ENCODE data around the gene BCL2L11. TPM values are rescaled to one million over a fixed set of nuclear protein-coding genes. Genes with fewer than 3 reads are reported as not detected.

BCL2L11 gene
- total RNA-seq, 4 donors from 2014 or later = 8.8 to 41.8 (median 36.1) TPM

DNA sequence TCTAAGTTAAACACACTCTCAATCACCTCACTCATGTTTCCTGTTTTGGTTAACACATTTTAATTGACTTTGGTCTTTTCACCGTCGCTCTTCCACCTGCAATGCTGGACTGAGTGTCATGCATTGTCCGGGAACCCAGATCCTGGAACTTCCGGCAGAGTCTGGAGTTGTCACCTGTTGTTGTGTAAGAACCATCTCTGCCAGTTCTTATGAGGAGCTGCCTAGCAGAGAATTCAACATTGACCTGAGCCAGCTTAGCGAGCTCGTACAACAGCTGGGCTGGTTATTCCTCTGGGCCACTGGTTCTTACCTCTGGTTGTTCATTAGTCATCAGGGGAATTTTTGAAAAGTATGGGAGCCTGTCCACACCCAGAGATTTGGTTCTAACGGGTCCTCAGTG lies 75.7 kb downstream of the BCL2L11 start:
- TF ChIP-seq EP300 (IDR thresholded peaks at IDR 0.05; ENCODE audit: low read depth) = no peak
- Histone ChIP-seq H3K4me3 (no peak overlapping the region), H3K36me3 (no peaks in the 10 kb centered on the region), H3K9me3 (no peaks in the 10 kb centered on the region), H3K27me3 (no peaks in the 10 kb centered on the region), H3K27ac (no peak overlapping the region), H3K4me1 (no peaks in the 10 kb centered on the region)
- WGBS, 2 donors (ENCODE audit: low coverage in 1 of 2) = 84 to 100% methylated on average over 2 to 7 of the region's 7 CpGs
- in situ Hi-C loops (cut with MboI; ENCODE audit: low pct_ligation_motif_present in 1 of 4, low pct_unique_long_range_greater_than_20kb in 1 of 4, low sequenced_read_pairs in 3 of 4) (no loop called here), intact Hi-C loops (cut with DNase I; ENCODE audit: low total_unique reads) (no loop called here)
- DNase-seq = no peak

DNA sequence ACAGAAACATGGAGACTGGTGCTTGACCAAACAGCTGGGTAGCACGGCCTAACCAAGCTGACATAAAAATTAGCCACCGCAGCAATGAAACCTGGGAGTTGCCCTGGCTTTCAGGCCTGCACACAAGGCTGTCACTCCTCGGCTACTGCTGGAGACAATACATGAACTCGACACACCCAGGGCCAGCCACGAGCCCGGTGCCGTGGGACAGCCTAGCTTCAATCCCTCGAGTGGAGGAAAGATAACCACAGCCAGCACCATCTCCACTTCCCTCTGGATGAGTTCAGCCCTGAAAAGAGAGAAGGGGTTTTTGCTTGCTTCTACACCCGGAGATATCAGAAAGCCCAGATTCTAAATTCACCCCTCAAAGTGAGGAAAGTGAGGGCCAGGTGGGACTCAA lies 78.0 kb downstream of the BCL2L11 start:
- no peak overlapping the region for H3K4me3 ChIP-seq
- no peaks in the 10 kb centered on the region for H3K9me3 ChIP-seq
- H3K27me3 ChIP-seq = no peaks in the 10 kb centered on the region
- no peaks in the 10 kb centered on the region for H3K36me3 ChIP-seq
- WGBS, 2 donors (ENCODE audit: low coverage in 1 of 2) = 92% methylated on average over 9 of the region's 9 CpGs; no CpG with 5 or more reads in 1 of the 2 donors
- in situ Hi-C loops (cut with MboI; ENCODE audit: low pct_ligation_motif_present in 1 of 4, low pct_unique_long_range_greater_than_20kb in 1 of 4, low sequenced_read_pairs in 3 of 4) = no loop called here
- TF ChIP-seq EP300 (IDR thresholded peaks at IDR 0.05; ENCODE audit: low read depth) = no peak
- no peak for TF ChIP-seq POLR2A (IDR thresholded peaks at IDR 0.05)
- TF ChIP-seq, protein P1, sequence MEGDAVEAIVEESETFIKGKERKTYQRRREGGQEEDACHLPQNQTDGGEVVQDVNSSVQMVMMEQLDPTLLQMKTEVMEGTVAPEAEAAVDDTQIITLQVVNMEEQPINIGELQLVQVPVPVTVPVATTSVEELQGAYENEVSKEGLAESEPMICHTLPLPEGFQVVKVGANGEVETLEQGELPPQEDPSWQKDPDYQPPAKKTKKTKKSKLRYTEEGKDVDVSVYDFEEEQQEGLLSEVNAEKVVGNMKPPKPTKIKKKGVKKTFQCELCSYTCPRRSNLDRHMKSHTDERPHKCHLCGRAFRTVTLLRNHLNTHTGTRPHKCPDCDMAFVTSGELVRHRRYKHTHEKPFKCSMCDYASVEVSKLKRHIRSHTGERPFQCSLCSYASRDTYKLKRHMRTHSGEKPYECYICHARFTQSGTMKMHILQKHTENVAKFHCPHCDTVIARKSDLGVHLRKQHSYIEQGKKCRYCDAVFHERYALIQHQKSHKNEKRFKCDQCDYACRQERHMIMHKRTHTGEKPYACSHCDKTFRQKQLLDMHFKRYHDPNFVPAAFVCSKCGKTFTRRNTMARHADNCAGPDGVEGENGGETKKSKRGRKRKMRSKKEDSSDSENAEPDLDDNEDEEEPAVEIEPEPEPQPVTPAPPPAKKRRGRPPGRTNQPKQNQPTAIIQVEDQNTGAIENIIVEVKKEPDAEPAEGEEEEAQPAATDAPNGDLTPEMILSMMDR (IDR thresholded peaks at IDR 0.05) = no peak
- TF ChIP-seq POLR2AphosphoS5 (IDR thresholded peaks at IDR 0.05) = no peak
- intact Hi-C loops (cut with DNase I; ENCODE audit: low total_unique reads) = no loop called here
- no peak for DNase-seq
- no peak overlapping the region for H3K27ac ChIP-seq
- no peaks in the 10 kb centered on the region for H3K4me1 ChIP-seq

DNA sequence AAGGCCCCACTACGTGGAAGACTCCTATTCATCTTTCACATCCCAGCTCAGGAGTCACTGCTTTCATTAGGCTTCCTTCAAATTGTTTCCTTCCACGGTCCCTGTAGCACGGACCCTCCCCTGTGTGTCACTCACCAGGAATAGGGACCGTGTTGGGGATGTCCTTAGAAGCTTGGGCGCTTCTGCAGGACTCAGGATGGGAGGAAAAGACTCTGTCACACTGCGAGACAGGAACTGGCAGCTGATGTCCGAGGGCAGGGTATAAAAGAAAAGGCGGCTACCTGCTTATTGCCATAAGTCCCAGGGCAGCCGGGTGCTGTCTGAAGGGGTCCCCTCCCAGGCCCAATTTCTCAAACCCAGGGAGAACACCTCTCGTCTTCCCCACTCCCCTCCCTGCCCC lies 79.1 kb downstream of the BCL2L11 start:
- Histone ChIP-seq H3K36me3 (no peaks in the 10 kb centered on the region), H3K27me3 (no peaks in the 10 kb centered on the region), H3K9me3 (no peaks in the 10 kb centered on the region), H3K4me3 (no peak overlapping the region), H3K4me1 (no peaks in the 10 kb centered on the region), H3K27ac (no peak overlapping the region)
- 91 to 95% methylated on average over 4 to 10 of the region's 10 CpGs for WGBS, 2 donors (ENCODE audit: low coverage in 1 of 2)
- intact Hi-C loops (cut with DNase I; ENCODE audit: low total_unique reads) = no loop called here
- in situ Hi-C loops (cut with MboI; ENCODE audit: low pct_ligation_motif_present in 1 of 4, low pct_unique_long_range_greater_than_20kb in 1 of 4, low sequenced_read_pairs in 3 of 4) = no loop called here
- no peak for DNase-seq
- TF ChIP-seq, protein P1 (IDR thresholded peaks at IDR 0.05) = no peak
- TF ChIP-seq EP300 (IDR thresholded peaks at IDR 0.05; ENCODE audit: low read depth) (no peak), POLR2AphosphoS5 (IDR thresholded peaks at IDR 0.05) (no peak)

DNA sequence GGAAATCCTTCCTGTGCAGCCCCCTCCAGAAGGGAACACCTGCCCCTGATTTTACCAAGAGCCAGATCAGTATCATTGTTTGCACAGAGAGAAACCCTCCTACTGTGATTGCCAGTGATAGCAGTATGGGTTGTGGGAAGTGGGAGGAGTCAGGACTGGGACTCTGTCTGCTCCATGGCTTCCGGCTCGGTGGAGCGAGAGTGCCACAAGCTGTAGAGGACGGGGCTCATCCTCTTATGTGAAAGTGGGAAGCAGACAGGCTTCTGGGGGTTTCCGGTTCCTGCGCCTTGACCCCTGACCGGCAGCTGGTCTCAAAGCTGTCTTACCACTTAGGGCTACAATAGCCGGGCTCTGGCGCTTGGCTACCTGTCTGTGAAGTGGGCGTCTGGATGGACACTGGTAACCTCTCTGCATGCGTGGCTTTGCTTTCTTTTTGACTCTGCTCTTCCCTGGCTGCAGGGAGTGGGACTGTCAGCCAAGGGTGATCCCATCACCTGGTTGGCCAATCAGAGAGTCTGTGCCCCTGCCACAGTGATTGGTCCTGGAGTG lies 79.7 kb downstream of the BCL2L11 start:
- intact Hi-C loops (cut with DNase I; ENCODE audit: low total_unique reads) = no loop called here
- H3K27ac ChIP-seq = no peak overlapping the region
- DNase-seq = no peak
- no peaks in the 10 kb centered on the region for H3K4me1 ChIP-seq
- H3K36me3 ChIP-seq = no peaks in the 10 kb centered on the region
- TF ChIP-seq POLR2A (IDR thresholded peaks at IDR 0.05) (no peak), EP300 (IDR thresholded peaks at IDR 0.05; ENCODE audit: low read depth) (no peak), POLR2AphosphoS5 (IDR thresholded peaks at IDR 0.05) (no peak)
- TF ChIP-seq, protein P1 (IDR thresholded peaks at IDR 0.05) = no peak
- H3K4me3 ChIP-seq = no peak overlapping the region
- H3K27me3 ChIP-seq = no peaks in the 10 kb centered on the region
- WGBS, 2 donors (ENCODE audit: low coverage in 1 of 2) = 89% methylated on average over 11 of the region's 11 CpGs; no CpG with 5 or more reads in 1 of the 2 donors
- H3K9me3 ChIP-seq = no peaks in the 10 kb centered on the region
- in situ Hi-C loops (cut with MboI; ENCODE audit: low pct_ligation_motif_present in 1 of 4, low pct_unique_long_range_greater_than_20kb in 1 of 4, low sequenced_read_pairs in 3 of 4) = no loop called here

DNA sequence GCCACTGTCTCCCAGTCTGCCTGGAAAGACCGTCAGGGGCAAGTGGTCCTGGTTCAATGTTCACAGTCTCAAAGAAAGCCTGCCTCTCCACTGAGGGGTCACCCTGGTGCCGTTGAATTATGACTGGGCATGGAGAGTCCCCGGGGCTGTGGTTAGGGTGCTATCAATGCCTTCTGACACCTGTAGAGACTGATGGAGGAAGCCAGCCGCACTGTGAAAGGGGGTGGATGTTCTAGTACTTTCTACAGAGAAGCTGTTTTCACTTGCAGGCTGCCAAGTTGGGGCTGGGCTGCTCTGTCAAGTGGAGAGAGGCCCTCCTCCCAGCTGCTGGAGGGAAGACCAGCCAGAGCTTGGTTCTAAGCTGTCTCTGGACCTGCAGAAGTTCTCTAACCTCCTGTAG lies 80.5 kb downstream of the BCL2L11 start:
- no peak for DNase-seq
- intact Hi-C loops (cut with DNase I; ENCODE audit: low total_unique reads) (no loop called here), in situ Hi-C loops (cut with MboI; ENCODE audit: low pct_ligation_motif_present in 1 of 4, low pct_unique_long_range_greater_than_20kb in 1 of 4, low sequenced_read_pairs in 3 of 4) (no loop called here)
- 79% methylated on average over 4 of the region's 4 CpGs; no CpG with 5 or more reads in 1 of the 2 donors for WGBS, 2 donors (ENCODE audit: low coverage in 1 of 2)
- Histone ChIP-seq H3K4me3 (no peak overlapping the region), H3K4me1 (peaks cover 0 to 3% (median 0%) of the 10 kb centered on the region in 4 donors), H3K36me3 (no peaks in the 10 kb centered on the region), H3K9me3 (no peaks in the 10 kb centered on the region), H3K27me3 (no peaks in the 10 kb centered on the region), H3K27ac (no peak overlapping the region)
- TF ChIP-seq POLR2AphosphoS5 (IDR thresholded peaks at IDR 0.05) (no peak), EP300 (IDR thresholded peaks at IDR 0.05; ENCODE audit: low read depth) (no peak), POLR2A (IDR thresholded peaks at IDR 0.05) (no peak)
- TF ChIP-seq, protein P1 (IDR thresholded peaks at IDR 0.05) = no peak

Data from transverse colon (tissue), 4 donors.